Inflammatory macrophage treated with lipopolysaccharide for 4 hours (primary cell): ENCODE data around the gene NTN4.
"Not testable (repeated sequence)": the region's sequence is repeated elsewhere in the genome, so short reads cannot be mapped to it uniquely, and the experiment has no call there.

Experiments used
- DNase-seq: peaks from one replicate; pipeline ENCODE4 v3.0.0-alpha.2; 2020

NTN4 gene

DNA sequence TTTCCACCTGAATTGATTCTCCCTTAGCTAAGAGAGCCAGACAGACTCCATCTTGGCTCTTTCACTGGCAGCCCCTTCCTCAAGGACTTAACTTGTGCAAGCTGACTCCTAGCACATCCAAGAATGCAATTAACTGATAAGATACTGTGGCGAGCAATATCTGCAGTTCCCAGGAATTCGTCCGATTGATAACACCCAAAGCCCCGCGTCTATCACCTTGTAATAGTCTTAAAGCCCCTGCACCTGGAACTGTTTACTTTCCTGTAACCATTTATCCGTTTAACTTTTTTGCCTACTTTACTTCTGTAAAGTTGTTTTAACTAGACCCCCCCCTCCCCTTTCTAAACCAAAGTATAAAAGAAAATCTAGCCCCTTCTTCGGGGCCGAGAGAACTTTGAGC lies 44.5 kb downstream of the NTN4 start:
- DNase-seq = not testable (repeated sequence)

DNA sequence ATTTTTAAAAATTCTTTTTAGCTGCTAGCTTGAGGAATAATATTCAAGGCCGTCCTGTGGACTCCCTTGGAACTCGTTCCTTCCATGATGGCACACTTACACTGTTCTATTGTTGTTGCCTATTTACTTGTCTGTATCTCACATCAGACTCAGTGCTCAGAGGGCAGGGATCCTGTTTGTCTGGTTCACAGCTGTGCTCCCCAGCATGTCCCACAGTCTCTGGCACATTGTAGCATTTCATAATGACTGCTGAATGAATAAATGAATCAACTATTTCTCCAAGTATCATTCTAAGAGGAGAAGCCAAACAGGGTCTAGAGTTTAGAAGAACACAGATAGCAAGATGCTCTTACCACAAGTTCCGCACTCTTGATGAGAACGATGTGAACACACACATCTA lies 48.0 kb downstream of the NTN4 start:
- no peak for DNase-seq

DNA sequence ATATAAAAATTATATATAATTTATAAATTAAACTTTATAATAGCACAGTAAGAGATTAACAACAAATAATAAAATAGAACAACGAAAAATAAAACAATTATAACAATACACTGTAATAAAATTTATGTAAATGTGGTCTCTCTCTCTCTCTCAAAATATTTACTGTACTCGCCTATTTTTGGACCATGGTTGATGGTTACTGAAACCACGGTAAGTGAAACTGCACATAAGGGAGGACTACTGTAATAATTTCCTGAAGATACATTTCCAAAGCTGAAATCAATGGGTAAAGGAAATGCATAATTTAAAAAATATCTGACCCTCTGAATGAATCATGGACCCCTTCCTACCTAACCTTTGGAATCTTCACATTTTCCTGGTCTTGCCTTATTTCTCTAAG lies 48.9 kb downstream of the NTN4 start:
- DNase-seq = no peak

DNA sequence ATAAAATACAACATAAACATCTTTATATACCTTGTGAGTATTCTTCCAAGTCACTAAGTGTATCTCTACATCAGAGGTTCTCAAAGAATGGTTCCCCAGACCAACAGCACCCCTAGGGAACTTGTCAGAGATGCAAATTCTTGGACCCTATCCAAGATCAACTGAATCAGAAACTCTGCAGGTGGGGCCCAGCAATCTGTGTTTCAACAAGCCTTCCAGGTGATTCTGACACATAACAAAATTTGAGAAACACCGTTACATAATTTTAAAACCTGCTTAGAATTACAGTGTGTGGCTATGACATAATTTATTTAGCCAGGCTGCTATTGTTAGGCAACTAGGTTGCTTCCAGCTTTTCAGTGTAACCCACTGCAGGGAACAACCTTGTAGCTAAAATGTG lies 49.8 kb downstream of the NTN4 start:
- DNase-seq = no peak

DNA sequence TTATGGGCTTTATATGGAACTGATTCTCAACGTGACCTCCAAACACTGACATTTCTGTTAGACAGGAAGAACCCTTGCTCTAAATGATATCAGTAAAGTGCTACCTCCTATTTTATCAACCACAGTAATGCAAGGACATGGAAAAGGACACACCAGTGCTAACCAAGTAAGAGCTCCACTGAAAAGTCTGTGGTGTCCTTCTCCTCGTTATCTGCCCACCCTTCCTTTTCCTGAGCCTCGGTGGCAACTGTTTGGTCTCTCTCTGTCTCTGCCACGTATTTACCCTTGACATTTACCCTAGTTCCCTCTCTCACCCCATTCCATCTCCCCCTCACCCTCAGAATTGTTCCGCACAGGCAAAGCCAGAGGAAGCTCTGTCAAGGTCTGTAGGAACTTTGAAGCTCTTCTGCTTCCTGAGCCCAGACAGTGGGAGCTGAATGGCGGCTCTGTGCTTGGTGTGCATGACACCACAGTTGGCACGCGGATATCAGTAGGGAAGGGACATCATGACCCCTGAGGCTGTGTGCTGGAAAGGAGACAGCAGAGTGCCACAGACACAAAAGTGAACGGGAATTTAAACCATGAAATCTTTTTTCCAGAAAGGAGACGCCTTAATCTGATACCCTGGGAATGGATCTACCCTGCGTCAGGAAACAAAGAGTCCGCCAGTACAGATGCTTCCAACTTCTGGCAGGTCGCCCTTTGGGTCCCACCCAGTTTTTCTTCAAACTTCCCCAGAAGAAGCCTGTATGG lies 50.8 kb downstream of the NTN4 start:
- DNase-seq = no peak

DNA sequence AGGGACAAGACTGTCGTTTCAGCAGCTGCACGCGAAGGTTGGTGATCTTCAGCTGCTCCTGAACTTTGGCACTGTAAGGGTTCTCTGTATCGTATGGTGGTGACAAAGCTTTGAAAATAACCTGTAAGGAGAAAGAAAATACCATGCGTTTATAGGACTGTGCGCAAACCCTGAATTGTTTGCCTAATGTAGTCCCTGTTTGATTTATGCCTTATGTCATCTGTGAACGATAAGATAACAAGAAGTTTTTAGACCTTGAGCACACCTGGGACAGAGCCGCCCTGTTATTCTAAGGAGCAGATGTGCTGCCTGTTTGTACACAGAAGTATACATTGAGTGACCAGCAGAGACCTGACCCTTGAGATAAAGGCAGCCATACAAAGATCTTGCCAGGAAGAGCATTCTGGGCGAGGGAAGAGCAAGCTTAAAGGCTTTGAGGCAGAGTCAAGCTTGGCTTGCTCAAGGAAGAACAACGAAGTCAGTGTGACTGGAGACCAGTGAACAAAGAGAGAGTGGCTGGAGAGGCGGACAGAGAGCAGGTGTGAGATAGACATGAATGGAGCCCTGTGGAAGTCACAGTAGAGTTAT lies 52.4 kb downstream of the NTN4 start:
- no peak for DNase-seq

DNA sequence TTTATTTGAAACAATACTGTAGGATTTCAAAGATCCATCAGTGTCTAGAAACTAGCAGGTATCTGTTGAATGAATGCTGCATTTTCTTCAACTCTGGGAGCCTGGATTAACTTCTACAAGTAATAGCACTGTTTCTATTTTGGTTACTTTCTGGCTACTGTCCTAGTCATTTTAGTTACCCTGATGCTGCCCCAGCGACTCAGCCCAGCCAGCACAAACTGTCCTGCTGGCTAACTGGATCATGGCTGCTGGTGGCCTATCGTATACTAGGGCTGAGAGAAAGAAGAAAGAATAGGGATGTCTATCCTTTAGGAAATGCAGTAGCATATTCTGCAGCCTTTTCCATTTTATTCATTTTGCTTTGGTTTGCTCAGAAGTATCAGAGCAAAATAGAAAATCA lies 53.9 kb downstream of the NTN4 start:
- DNase-seq = no peak

DNA sequence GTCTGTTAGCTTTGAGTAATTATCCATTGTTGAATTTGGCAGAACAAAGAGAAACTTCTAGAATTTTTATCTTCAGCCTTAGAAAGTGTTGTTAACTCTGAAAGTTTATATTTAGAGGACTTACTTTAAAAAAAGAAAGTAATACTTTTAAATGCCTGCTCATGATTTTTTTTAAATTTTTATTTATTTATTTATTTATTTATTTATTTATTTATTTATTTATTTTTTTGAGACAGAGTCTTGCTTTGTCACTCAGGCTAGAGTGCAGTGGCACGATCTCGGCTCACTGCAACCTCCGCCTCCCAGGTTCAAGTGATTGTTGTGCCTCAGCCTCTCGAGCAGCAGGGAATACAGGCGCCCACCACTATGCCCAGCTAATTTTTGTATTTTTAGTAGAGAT lies 54.8 kb downstream of the NTN4 start:
- DNase-seq = not testable (repeated sequence)

DNA sequence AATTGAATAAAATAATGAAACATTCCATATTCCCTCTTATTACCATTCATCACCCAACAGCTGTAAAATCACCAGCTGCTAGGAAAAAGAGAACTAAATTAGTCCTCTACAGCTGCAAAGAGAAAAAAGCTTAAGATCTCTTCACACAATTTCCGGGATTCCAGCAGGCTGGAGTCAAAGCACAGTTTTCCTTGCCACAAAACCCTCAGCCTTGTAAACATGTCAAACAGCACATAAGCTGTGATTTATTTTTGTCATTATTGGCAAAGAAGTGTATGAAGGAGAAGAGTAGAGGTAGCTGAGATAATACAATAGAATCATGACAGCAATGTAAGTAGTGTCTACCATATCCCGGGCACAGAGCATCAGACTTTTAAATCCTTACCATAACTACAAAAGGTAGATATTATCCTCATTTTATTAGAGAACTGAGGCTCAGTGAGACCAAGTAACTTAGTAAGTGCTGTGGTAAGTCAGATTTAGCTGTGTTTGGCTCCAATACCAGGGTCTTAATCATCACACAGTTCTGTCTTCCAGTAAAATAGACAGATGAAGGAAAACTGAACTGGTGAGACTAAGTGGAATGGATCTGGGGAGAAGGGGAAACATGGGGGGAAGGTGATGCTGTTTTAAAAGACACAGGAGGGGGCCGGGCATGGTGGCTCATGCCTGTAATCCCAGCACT lies 57.3 kb downstream of the NTN4 start:
- DNase-seq = no peak

DNA sequence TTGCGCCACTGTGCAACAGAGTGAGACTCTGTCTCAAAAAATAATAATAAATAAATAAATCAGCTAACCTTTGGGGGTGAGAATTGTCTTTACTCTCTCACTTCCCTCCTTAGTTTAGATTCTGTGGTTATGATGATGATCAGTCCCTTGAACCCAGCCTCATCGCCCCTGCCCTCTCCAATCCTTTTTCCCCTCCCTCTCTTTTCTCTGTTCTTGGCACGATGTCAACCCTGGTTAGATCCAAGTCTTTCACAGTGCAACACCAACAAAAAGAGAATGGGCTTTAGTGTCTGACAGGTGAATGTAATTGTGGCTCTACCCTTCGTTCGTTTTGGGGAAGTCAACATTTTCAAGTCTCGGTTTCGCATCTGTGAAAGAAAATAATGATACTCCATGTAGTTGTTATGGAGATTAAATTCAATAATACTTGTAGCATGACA lies 59.0 kb downstream of the NTN4 start:
- no peak for DNase-seq

DNA sequence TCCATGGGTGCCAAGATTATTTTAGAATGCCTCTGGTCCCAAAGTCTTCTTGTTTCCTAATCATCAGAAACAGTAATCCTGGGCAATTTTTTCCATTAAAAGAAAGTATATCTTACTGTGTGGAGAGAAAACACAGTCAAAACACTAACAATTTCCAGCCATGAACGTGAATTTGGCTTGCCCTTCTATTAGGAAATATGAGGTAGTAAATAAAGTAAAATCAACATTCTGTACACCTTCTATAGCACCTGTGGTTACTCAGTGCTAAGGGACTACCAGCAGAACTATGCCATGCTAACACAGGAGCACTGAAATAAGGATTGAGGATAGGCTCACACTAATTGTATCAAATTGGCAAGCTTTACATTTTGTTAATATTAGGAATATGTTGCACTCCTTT lies 60.1 kb downstream of the NTN4 start:
- DNase-seq = no peak

DNA sequence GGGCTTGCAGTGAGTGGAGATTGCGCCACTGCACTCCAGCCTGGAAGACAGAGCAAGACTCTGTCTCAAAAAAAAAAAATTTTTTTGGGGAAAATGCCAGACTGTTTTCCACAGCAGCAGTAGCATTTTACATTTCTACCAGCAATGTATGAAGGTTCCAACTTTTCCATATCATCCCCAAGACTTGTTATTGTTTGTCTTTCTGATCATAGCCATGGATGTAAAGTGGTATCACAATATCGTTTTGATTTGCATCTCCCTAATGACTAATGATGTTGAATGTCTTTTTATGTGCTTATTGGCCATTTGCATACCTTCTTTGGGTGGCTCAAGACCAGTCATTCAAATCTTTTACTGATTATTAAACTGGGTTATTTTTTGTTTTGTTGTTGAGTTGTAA lies 63.7 kb downstream of the NTN4 start:
- no peak for DNase-seq

DNA sequence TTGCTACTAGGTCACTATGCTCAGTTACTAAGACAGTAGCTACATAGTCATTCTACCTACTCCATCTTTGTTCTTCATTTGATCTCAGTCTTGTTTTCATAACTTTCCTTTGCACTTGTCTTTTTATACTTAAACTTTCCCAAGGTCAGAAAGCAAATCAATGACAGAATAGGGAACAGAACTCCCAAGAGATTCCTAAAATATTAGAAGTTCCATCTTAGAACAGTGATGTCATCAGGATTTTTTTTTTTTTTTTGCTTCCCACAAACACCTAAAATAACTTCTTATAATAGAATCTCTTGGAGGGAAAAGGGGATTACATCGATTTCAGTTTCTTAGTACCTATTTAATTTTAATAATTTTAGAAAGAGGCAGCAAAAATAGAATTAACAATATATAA lies 65.8 kb downstream of the NTN4 start:
- DNase-seq = no peak

DNA sequence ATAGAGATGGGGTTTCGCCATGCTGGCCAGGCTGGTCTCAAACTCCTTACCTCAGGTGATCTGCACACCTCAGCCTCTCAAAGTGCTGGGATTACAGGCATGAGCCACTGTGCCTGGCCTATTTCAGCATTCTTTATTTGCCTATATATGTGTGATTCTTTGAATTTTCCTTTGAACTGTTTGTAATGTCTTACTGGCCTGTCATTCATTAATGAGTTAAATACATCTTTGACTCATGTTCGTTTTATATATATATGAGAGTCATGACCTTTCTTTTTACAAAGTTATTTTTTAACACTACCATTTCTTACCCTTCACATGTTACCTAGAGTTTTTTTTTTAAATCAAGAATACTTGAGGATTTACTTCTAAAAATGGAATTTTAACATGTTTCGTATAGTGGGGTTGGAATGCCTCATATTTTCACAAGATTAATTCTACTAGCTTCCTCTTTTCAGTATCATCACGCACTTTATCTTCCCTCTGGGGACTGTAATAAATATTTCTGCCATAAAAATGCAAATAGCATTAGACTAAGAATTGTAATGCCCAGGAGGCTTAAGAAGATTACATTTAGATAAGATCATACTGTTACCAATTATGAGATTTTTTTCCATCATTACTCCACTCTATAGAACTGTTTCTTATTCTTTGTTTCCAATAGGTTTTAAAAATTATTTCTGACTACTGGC lies 66.7 kb downstream of the NTN4 start:
- no peak for DNase-seq

DNA sequence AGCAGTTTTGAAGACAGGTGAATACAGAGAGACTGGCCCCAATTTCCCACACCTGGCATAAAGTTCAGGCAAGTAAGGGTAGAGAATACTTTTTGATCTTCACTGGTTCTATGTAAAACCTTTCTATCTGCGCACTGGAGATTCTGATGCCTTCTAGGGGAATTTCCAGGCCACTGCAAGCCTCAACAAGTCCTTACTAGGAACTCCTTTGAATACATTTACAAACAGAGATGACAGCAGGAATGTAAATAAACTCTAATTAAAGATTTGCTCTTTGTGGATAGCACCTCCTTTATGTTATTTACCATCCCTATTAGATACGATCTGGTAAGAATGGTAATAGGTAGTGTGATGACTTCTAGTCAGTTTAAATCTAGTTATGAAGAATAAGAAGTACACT lies 69.2 kb downstream of the NTN4 start:
- no peak for DNase-seq

DNA sequence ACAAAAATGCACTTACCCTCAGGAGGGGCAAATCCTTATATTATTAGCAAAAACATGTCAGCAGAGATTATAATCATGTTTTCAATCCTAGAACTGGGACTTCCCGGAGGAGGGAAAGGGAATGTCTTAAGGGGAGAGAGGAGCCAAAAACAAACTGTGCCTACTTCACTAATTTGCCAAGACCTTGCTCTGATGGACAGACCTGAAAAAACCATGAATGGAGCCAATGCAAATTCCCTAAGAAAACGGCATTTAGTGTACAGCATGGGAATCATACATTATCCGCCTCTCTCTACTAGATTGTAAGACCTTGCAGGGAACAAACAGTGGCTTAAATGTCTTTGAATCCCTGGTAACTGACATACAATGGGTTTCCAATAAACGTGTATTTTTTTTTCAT lies 70.4 kb downstream of the NTN4 start:
- DNase-seq = no peak

DNA sequence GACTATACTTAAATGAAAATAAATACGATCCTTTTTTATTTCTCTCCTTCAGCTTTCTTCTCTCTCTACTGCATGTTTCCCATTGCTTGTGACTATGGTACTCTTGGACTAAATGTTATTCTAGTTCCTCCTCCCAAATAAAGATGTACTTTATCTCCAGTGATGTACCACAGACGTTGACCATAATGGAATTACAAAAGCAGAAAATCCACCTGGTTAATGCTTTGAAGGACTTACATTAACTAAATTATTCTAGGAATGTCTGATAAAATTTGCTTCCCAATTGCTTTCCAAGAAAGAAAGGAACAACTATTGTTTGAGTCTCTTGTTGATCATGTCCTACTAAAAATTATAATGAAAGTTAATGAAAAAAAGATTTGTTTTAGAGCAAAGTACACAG lies 71.8 kb downstream of the NTN4 start:
- DNase-seq = no peak

DNA sequence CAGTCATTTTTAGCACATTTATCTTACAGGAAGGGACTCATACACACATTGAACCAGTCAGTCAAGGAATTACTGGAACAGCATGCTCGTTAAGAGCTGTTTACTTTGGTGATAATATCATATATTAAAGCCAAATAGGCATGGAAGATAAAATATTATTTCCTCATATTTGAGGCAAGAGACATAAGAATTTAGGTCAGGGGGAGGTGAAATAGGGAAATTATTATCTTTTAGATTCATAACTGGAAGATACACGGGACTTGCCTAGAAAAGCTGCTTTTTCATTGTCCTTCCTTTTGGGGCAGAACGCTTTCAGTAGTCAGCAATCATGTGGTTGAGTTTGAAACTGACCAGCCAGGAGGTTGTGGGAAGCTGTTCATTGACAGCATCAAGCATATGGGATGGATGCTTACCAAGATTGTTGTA lies 72.5 kb downstream of the NTN4 start:
- DNase-seq = no peak

DNA sequence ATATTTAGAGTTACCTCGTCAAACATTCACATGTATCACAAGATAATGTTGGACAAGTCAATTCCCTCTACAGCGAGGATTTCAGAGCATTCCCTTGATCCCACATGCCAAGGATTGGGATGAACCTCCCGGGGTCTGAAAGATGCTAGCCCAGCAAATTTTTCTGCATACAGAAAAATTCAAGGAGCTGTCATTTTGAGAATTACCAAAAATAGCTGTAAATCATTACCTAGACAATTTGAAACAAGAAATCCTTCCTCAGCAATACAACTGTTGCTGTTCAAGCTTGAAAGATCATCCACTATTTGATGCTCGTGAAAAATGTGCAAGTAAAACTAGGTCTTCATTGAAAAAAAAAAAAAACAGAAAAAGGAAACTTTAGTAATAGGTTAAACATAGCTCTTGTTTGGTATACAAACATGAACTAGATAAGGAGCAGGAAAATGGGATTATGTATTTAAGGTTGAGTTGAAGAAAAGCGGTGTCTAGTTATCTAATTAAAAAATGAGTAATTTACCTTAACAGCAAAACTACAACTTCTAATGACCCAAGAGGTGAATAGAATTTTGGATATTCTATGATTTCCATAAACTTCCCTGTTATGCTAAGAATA lies 73.1 kb downstream of the NTN4 start:
- DNase-seq = no peak

DNA sequence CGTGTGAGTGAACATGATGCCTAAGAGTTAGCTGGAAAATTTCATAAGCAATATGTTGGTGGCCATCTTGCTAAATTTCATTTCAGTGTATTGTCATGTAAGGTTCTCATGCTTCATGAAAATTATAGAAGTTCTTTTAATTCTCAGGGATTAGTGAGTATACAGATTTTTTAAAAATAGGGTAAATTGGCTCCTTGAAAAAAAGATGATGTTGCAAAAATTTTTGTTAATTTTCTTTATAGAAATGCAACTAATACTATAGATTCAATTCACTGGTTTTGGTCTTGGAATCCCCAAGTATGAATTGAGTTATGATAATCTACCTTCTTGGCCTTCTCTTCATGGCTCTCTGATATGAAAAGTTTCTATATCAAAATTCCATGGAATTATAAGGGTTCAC lies 75.4 kb downstream of the NTN4 start:
- DNase-seq = no peak

DNA sequence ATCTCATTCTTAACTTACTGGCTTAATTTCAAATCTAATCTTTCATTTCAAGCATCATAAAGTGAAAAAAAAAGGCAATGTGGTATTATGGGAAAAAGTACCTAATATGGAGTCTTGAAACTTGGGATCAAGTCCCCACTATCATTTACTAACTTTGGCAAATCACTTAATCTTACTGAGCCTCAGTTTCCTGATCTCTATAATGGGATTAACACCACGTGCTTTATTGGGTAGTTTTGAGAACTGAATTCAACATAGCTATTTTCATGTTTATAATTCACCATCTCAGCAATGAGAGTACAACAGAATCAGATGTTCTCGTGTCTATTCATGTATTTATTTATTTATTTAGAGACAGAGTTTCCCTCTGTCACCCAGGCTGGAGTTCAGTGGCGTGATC lies 78.3 kb downstream of the NTN4 start:
- no peak for DNase-seq

DNA sequence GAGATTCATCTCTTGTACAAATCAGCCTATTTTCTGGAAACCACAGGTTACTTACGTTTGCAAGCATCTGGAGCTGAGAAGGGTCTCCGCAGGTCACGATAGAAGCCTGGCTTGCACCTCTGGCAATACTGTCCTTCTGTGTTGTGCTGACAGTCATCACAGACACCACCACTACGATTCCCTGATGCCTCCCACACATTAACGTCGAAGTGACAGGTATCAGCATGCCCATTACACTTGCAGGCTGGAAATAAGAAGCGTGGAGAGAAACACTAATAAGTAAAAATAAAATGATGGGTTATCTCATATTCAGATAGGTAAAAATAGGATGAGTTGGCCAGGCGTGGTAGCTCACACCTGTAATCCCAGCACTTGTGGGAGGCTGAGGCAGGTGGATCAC lies 80.2 kb downstream of the NTN4 start:
- DNase-seq = no peak

DNA sequence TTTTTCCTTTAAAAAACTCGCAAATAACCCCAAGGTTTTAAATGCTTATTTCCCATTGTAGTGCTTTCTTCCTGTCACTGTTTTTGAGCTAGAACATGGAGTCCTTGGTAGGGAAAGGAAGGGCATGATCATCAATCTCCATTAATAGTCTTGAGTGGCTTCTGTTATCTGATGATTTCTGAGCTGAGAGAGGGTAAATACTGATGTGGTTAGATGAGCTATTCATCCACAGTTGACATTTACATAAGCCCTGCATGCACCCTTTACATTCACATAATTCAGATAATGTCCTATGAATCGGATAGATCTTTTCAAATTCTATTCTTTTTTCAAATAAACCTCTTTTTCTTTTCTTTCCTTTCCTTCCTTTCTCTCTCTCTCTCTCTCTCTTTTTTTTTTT lies 81.4 kb downstream of the NTN4 start:
- no peak for DNase-seq
